ENCODE results near the gene PBOV1.

PBOV1 gene

DNA sequence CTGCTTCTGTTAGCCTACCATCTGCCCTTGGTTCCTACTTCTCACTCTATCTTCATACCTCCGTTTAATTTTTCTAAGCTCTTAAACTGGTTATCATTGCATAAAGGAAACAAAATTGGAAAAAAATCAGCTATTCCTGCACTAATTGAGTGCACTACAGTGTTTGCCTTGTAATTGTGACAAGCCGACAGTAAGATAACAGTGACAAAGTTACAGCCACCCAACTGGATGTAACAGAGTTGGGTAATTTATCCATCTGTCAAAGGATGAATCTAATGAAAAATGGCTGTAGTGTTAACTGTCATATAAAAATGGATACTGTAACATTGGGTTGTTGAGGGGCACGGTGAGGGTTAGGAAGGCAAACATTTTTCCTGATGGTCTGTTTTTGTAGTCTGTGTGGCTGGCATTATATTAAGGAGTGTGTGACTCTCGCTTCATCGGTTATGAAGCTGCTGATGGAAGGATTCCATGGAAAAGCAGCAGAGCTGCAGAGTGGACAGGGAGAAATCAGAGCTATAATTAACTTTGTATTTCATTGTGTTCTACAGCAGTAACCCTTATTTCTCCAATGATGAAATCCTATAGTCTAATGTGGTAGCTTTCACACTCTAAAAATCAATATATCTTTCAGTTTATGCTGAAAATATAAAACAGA is 12.7 kb downstream of the PBOV1 start:
- no peak overlapping the region for H3K4me3 ChIP-seq (ENCODE audit: low read length)
- no peak for TF ChIP-seq ZNF274 (IDR thresholded peaks at IDR 0.05; ENCODE audit: low read depth, low read length)

DNA sequence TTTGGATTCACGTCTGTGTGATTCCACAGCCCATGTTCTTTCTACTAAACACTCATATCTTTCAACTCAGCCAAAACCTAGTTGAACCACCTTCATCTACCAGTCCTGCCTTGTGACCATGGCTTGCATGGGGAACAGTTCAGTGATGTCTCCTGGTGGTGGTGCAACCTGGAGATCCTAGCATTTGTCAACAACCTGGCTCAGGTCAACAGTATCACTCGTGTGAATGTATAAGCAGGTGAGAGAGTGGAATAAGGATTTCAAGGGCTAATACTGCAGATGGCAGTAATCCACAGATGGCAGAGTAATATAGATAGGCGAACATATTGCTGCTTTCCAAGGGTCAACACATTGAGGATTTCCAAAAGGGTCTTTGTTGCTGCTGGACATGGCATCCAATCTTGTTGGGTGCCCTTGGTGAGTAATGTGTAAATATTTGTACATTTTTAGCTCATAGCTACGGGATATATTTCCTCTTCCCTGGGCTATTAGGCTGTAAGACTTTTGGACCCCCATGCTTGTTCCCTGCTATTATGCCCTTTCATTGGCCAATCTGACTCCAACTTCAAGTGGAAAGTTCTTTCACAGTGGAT is 13.4 kb downstream of the PBOV1 start:
- H3K4me3 ChIP-seq (ENCODE audit: low read length): no peak overlapping the region
- no peak for TF ChIP-seq ZNF274 (IDR thresholded peaks at IDR 0.05; ENCODE audit: low read depth, low read length)

- H3K4me3 ChIP-seq (ENCODE audit: low read length): no peak overlapping the region
- no peak for TF ChIP-seq ZNF274 (IDR thresholded peaks at IDR 0.05; ENCODE audit: low read depth, low read length)
Measured at GRCh38 chr6:138204303-138204702, 14.0 kb downstream of the PBOV1 start.

GRCh38 chr6:138203315-138203714 is 15.0 kb downstream of the PBOV1 start:
- H3K4me3 ChIP-seq (ENCODE audit: low read length): no peak overlapping the region
- TF ChIP-seq ZNF274 (IDR thresholded peaks at IDR 0.05; ENCODE audit: low read depth, low read length): no peak

DNA sequence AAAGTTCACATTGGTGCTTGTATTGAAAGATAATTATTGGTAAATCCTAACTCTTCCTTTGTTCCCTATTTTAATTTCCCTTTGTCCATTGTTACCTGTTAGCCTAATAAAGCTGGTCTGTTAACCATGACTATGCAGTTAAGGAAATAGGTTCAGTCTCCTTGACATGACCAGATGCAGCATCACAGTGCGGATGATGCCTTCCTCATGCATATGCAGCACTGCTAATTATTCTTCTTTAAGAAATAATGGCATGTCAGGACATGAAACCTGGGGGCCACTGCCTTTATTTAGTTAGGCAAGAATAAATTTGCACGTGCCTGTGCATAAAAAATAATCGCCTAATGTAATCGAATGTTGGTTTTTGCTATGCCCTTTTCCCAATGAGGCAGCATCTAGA is 16.5 kb downstream of the PBOV1 start:
- H3K4me3 ChIP-seq (ENCODE audit: low read length): no peak overlapping the region
- TF ChIP-seq ZNF274 (IDR thresholded peaks at IDR 0.05; ENCODE audit: low read depth, low read length): no peak

GRCh38 chr6:138198430-138199091 is 19.7 kb downstream of the PBOV1 start:
- TF ChIP-seq ZNF274 (IDR thresholded peaks at IDR 0.05; ENCODE audit: low read depth, low read length): no peak
- H3K4me3 ChIP-seq (ENCODE audit: low read length): no peak overlapping the region

DNA sequence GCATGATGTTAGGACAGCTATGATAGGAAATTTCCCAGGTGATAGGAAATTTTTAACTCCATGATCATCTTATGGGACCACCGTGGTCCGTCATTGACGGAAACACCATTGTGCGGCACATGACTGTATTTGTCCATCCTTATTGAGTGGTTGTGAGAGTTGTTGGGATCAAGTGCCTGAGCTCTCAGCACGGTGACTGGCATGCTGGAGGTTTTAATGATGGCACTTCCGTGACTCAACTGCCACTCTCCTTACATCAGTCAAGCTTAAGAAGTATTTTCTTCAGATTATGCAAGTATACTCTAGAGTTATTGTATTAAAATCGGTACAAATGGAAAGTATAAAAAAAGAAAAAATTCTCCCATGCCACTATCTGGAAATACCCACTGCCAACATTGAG is 20.7 kb downstream of the PBOV1 start:
- TF ChIP-seq ZNF274 (IDR thresholded peaks at IDR 0.05; ENCODE audit: low read depth, low read length): no peak
- H3K4me3 ChIP-seq (ENCODE audit: low read length): no peak overlapping the region

GRCh38 chr6:138196122-138196738 is 22.1 kb downstream of the PBOV1 start:
- no peak for TF ChIP-seq ZNF274 (IDR thresholded peaks at IDR 0.05; ENCODE audit: low read depth, low read length)
- no peak overlapping the region for H3K4me3 ChIP-seq (ENCODE audit: low read length)

DNA sequence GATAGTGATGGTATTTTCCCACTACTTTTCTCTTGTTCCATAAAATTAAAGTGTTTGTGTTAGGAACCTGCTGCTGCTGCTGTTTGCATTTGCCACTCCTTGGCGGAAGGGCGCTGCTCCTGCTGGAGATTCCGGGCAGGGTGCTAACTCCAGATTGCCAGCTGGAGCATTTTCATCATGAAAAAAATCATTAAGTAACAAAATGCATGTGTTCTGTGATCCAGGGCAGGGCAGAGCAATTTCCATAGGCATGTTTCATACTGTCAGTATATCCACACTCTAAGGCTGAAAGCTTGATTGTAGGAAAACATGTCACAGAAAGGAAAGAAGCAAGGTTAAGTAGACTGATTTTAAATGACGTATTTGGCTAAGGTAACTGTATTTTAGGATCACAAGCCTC is 24.0 kb downstream of the PBOV1 start:
- no peak overlapping the region for H3K4me3 ChIP-seq (ENCODE audit: low read length)

DNA sequence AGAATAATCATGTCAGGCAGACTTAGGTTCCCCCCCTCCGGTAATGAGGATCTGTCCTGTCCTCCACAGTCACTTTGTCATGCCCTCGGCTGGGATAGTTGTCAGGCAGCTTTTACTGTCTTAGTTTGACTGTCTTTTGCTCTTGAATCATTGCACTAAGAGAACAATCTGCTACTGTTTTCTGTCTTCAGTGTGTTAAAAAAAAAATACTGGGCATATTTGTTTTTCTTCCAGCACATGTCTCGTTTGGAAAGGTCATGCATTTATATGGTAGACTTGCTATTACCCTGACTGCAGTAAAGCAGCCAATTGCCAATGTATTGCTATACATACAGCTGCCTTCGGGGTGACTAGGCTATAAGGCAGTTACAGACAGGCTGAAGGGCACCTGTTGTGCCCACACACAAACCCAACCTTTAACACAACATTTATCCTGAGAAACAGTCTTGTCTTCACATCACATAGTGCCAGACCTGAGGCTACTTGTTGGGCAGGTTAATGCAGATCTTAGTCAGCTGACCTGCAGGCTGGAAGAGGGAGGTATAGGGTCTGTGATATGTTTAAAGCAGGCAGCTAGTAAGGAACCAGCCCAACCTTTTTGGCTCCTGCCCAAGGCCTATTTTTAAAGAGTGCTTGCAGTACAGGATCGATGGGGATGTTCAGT is 29.9 kb downstream of the PBOV1 start:
- no peak overlapping the region for H3K4me3 ChIP-seq (ENCODE audit: low read length)
- no peak for TF ChIP-seq ZNF274 (IDR thresholded peaks at IDR 0.05; ENCODE audit: low read depth, low read length)

More for the DNA sequence above, 24.0 kb downstream of the PBOV1 start:
- no peak for TF ChIP-seq ZNF274 (IDR thresholded peaks at IDR 0.05; ENCODE audit: low read depth, low read length)

GRCh38 chr6:138187156-138187555 is 31.1 kb downstream of the PBOV1 start:
- TF ChIP-seq ZNF274 (IDR thresholded peaks at IDR 0.05; ENCODE audit: low read depth, low read length): no peak
- H3K4me3 ChIP-seq (ENCODE audit: low read length): no peak overlapping the region

DNA sequence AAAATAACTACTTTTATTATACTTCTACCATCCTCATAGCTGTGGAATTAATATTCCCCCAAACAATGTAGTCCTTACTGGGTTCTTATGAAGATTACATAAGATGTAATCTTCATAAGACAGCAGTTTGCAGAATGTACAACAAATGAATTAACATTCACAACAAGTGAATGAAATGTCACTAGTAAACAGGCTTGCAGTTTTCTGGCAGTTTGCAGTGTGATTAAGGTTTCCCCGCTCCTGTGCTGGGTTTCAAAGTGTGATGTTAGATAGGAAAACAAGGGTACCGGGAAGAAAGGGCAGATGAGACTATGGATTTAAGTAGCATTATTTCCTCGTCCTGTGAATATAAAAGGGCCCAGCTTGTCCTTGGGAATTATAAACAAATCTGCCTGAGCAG is 34.1 kb downstream of the PBOV1 start:
- TF ChIP-seq ZNF274 (IDR thresholded peaks at IDR 0.05; ENCODE audit: low read depth, low read length): no peak
- H3K4me3 ChIP-seq (ENCODE audit: low read length): no peak overlapping the region

DNA sequence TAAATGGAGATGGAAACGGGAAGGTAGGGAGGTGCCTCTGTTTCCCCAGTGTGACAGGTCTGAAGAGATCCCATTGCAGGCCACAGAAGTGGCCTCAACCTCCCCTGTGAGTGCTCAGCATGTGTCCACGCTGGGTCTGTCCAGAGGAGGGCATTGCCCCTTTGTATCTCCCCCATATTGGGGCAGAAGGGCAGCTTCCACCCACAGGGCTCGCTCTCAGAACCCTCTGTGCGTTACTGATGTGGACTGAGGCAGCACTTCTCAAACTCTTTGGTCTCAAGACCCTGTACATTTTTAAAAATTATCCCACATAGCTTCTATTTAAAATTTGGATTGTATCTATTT is 34.5 kb downstream of the PBOV1 start:
- H3K4me3 ChIP-seq (ENCODE audit: low read length): no peak overlapping the region
- no peak for TF ChIP-seq ZNF274 (IDR thresholded peaks at IDR 0.05; ENCODE audit: low read depth, low read length)

DNA sequence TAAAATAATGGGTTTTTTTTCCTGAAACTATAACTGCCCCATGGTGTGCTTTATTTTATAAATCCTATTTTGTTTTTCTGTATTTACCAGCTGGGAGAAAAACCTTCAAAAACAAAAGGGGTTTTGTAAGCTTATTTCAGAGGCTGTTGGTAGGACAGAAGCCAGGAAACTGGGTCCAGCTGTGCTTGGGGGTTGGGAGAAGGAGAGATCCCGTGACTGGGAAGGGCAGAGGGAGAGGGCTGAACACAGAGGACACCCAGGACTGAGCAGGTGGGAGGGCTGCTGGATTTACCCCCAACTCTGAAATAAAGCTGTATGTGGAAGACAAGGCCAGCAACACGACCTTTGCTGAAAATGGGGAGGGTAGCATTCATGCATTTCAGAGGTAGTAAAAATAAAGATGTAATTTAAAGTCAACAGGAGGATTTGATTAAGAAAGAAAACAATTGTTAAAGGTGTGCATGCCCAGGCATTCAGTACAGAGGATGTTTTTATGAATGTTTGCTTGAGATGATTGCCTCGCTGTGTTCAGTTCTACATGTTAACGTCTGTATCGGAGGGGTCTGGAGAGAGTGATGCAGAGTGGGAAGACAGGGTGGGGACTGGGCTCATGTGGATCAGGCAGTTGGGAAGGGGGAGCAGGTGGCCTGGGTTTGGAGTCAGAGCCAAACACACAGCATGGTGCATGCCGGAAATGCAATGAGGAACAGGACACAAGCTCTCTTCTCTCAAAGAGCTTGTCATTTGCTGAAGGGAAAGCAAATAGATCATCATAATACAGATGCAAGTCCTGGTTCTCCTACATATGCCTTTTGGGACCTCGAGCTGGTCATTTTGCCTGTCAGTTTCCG is 35.1 kb downstream of the PBOV1 start:
- TF ChIP-seq ZNF274 (IDR thresholded peaks at IDR 0.05; ENCODE audit: low read depth, low read length): no peak
- no peak overlapping the region for H3K4me3 ChIP-seq (ENCODE audit: low read length)
